Activated CD8-positive, alpha-beta T cell treated with anti-CD3 and anti-CD28 coated beads for 36 hours (primary cell): Measurements from ENCODE around the gene LCN6. TPM values are rescaled to one million over a fixed set of nuclear protein-coding genes. Genes with fewer than 3 reads are reported as not detected.

ENCODE experiments used
- ATAC-seq: fragments of 200-7000 bp; cut with Tn5 transposase; one replicate; pipeline ENCODE4 v1.10.0; 2021; ENCODE audit warnings: mild to moderate bottlenecking, moderate library complexity
- CTCF ChIA-PET: fragments of 350-600 bp; sonication (Branson Sonifier 250); formaldehyde crosslinking; loops from one replicate; lab custom pipeline; 2021; ENCODE audit warnings: antibody characterized with exemption; lab: Charles Lee
- POLR2A ChIA-PET: fragments of 350-600 bp; sonication (Branson Sonifier 250); formaldehyde crosslinking; loops from one replicate; lab custom pipeline; 2021; ENCODE audit warnings: antibody characterized with exemption; lab: Charles Lee
- DNase-seq: peaks from one replicate; pipeline ENCODE4 v3.0.0-alpha.2; 2020
- H3K27ac Mint-ChIP-seq: one replicate; pipeline ENCODE4 v1.8.0; 2021; ENCODE audit warnings: mild to moderate bottlenecking, mixed read lengths
- H3K27me3 Mint-ChIP-seq: one replicate; pipeline ENCODE4 v1.8.0; 2021; ENCODE audit warnings: mixed read lengths
- H3K36me3 Mint-ChIP-seq: one replicate; pipeline ENCODE4 v1.8.0; 2021; ENCODE audit warnings: low read depth, mixed read lengths
- H3K4me1 Mint-ChIP-seq: one replicate; pipeline ENCODE4 v1.8.0; 2021; ENCODE audit warnings: low read depth, mixed read lengths
- H3K4me3 Mint-ChIP-seq: one replicate; pipeline ENCODE4 v1.8.0; 2021; ENCODE audit warnings: mild to moderate bottlenecking, moderate library complexity, mixed read lengths
- H3K9me3 Mint-ChIP-seq: one replicate; pipeline ENCODE4 v1.8.0; 2021; ENCODE audit warnings: mixed read lengths
- CTCF ChIP-seq: fragments of 200-600 bp; IDR thresholded peaks from one replicate; pipeline ENCODE4 v1.8.0; 2022; ENCODE audit warnings: antibody characterized with exemption, mild to moderate bottlenecking
- intact Hi-C: fragments of 100-400 bp; cut with micrococcal nuclease; formaldehyde crosslinking; loops from one replicate; pipeline ENCODE4 v1.10.0; 2022
- total RNA-seq, 2 experiments: library from RNA; stranded (reverse); gene quantifications; one replicate each; pipeline ENCODE4 v1.2.3, GENCODE V29; 2021

LCN6 gene
- total RNA-seq, 2 experiments from 2014 or later, result not detected

- ChIA-PET CTCF (no interaction called here), POLR2A (interaction anchor here (0.6 to 1.3 kb wide), 3 partner anchors 12 to 243 kb away, joined by 3 to 4 read pairs (median 3); no protein-coding TSS in a partner anchor)
- intact Hi-C loops, result no loop called here
- Mint-ChIP-seq H3K4me3 (no peak overlapping the region), H3K36me3 (peaks cover 40% of the 10 kb centered on the region), H3K27ac (no peak overlapping the region), H3K9me3 (no peaks in the 10 kb centered on the region), H3K4me1 (peaks cover 29% of the 10 kb centered on the region), H3K27me3 (no peaks in the 10 kb centered on the region)
- DNase-seq (no peak), ATAC-seq (no peak)
- no peak for TF ChIP-seq CTCF
These were observed 24.9 kb downstream of the LCN6 start for GRCh38 chr9:136723362-136723976.

- CTCF ChIA-PET, result no interaction called here
- no peak for ATAC-seq
- Mint-ChIP-seq H3K36me3 (peaks cover 40% of the 10 kb centered on the region), H3K27me3 (no peaks in the 10 kb centered on the region), H3K27ac (no peak overlapping the region), H3K9me3 (no peaks in the 10 kb centered on the region), H3K4me3 (no peak overlapping the region), H3K4me1 (peaks cover 29% of the 10 kb centered on the region)
- POLR2A ChIA-PET, result interaction anchor here (1.3 kb wide), 2 partner anchors 9 to 12 kb away, joined by 4 read pairs; no protein-coding TSS in a partner anchor
- no peak for TF ChIP-seq CTCF
- DNase-seq, result no peak
- intact Hi-C loops, result no loop called here
These were observed 25.4 kb downstream of the LCN6 start for GRCh38 chr9:136722969-136723356.

GRCh38 chr9:136722093-136722968, 26.0 kb downstream of the LCN6 start:
- H3K27ac Mint-ChIP-seq, result no peak overlapping the region
- DNase-seq (no peak), ATAC-seq (no peak)
- no peaks in the 10 kb centered on the region for H3K27me3 Mint-ChIP-seq
- intact Hi-C loops, result no loop called here
- peaks cover 37% of the 10 kb centered on the region for H3K36me3 Mint-ChIP-seq
- POLR2A ChIA-PET, result interaction anchor here (1.3 kb wide), 2 partner anchors 9 to 11 kb away, joined by 4 read pairs; no protein-coding TSS in a partner anchor
- H3K9me3 Mint-ChIP-seq, result no peaks in the 10 kb centered on the region
- CTCF ChIA-PET, result no interaction called here
- H3K4me1 Mint-ChIP-seq, result peaks cover 29% of the 10 kb centered on the region
- no peak for TF ChIP-seq CTCF
- H3K4me3 Mint-ChIP-seq, result no peak overlapping the region

- POLR2A ChIA-PET, result interaction anchor here (1.3 kb wide), 1 partner anchor 8 kb away, joined by 4 read pairs; no protein-coding TSS in a partner anchor
- no peak for ATAC-seq
- peaks cover 30% of the 10 kb centered on the region for H3K36me3 Mint-ChIP-seq
These were observed 26.8 kb downstream of the LCN6 start for GRCh38 chr9:136721339-136722092.

More at GRCh38 chr9:136721339-136722092, 26.8 kb downstream of the LCN6 start:
- Mint-ChIP-seq H3K4me3 (no peak overlapping the region), H3K27ac (no peak overlapping the region), H3K4me1 (peaks cover 25% of the 10 kb centered on the region), H3K9me3 (no peaks in the 10 kb centered on the region), H3K27me3 (peaks cover 2% of the 10 kb centered on the region)
- intact Hi-C loops, result no loop called here
- no peak for TF ChIP-seq CTCF
- CTCF ChIA-PET, result no interaction called here
- DNase-seq, result no peak
